ENCODE measurements around the gene HOXB2. TPM values are rescaled to one million over a fixed set of nuclear protein-coding genes. Genes with fewer than 3 reads are reported as not detected.

HOXB2 gene
- total and polyA plus RNA-seq, 2 of the 8 experiments (the other 6 are each of a cell fraction or from before 2014, with no cell fraction given): not detected

DNA sequence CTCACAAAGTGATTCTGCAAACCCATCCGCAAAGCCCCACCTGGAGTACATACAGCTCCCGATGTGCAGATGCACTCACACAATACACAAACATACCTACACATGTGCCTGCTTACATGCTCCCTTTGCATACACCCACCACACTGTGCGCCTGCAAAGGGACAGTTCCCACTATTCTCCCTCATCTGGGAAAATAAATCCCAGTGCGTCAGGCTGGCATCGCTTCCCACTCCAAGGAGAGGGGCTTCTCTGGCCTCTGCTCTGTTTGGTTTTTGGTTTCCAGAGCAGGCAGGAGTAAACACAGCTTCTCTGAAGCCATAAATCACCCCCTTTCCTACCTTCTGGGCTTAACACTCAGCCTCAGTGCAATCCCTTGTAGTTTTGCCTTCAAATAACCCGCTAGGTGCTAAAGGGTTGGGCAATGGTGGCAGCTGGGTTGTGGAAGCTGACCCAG is 18.5 kb upstream of the HOXB2 start:
- no peak overlapping the region for H3K23ac ChIP-seq (ENCODE audit: insufficient read length)
- peaks cover 0 to 8% (median 4%) of the 10 kb centered on the region in 4 experiments; a peak in 5 of 7 replicates for H3K4me1 ChIP-seq (replicated peaks in 1 of 4; ENCODE audit: control insufficient read depth in 3 of 4, insufficient read depth in 4 of 4, low read length in 3 of 4)
- H2BK12ac ChIP-seq (ENCODE audit: low read depth, low read length): peak overlapping the region; percentile 68; the same call in 1 of the 2 replicates
- H3K79me2 ChIP-seq (ENCODE audit: control insufficient read depth in 1 of 2, insufficient read depth in 2 of 2, low read length in 2 of 2): no peaks in the 10 kb centered on the region
- no peak overlapping the region for H3K4ac ChIP-seq (replicated peaks; ENCODE audit: insufficient read length, low read depth, low read length)
- no peaks in the 10 kb centered on the region for H3K79me1 ChIP-seq (ENCODE audit: low read depth, low read length)
- no peak overlapping the region for H2BK20ac ChIP-seq (ENCODE audit: low read length)
- no peak overlapping the region for H4K91ac ChIP-seq (replicated peaks; ENCODE audit: insufficient read length, low read length)
- H4K5ac ChIP-seq (ENCODE audit: insufficient read length, low read depth, low read length): no peak overlapping the region
- no peak overlapping the region for H3K27ac ChIP-seq (ENCODE audit: low read depth, low read length)
- no peak overlapping the region for H3K4me3 ChIP-seq (ENCODE audit: extremely low read depth in 1 of 4, insufficient read depth in 2 of 4, low read depth in 3 of 4, low read length in 4 of 4)
- 17% methylated on average over 6 of the region's 6 CpGs; no CpG with 5 or more reads in 1 of the 2 experiments for WGBS, 2 experiments (ENCODE audit: extremely low coverage in 1 of 2, insufficient coverage in 1 of 2, insufficient read length in 1 of 2, insufficient replicate concordance in 2 of 2, low coverage in 1 of 2, low lambda C conversion rate in 2 of 2, missing lambda C conversion rate in 1 of 2)
- no peak overlapping the region for H3K18ac ChIP-seq (ENCODE audit: extremely low read depth, low read length)
- no peak overlapping the region for H2BK120ac ChIP-seq (replicated peaks; ENCODE audit: low read depth, low read length)
- peak overlapping the region; percentile 2; the same call in 1 of the 2 replicates for H2AK5ac ChIP-seq (ENCODE audit: low read depth, low read length)
- H4K20me1 ChIP-seq (replicated peaks in 1 of 2; ENCODE audit: control insufficient read depth in 1 of 2, insufficient read depth in 2 of 2, low read length in 2 of 2): peaks cover under 1 to 37% of the 10 kb centered on the region in 2 experiments
- H3K36me3 ChIP-seq (ENCODE audit: control insufficient read depth in 2 of 4, insufficient read depth in 4 of 4, low read length in 3 of 4): peaks cover 0 to 5% (median 0%) of the 10 kb centered on the region in 4 experiments; a peak in 1 of 8 replicates
- FAIRE-seq (no peak), DNase-seq (ENCODE audit: low read depth in 1 of 2, low spot score in 2 of 2) (no peak)
- H3K4me2 ChIP-seq (ENCODE audit: insufficient read depth in 1 of 2, low read depth in 2 of 2, low read length in 2 of 2): no peak overlapping the region; a peak in 1 of 4 replicates
- H3K27me3 ChIP-seq (replicated peaks in 1 of 4; ENCODE audit: control insufficient read depth in 3 of 4, extremely low read depth in 1 of 4, insufficient read depth in 3 of 4, low read length in 3 of 4): peaks cover 99 to 100% (median 100%) of the 10 kb centered on the region in 4 experiments
- no peak overlapping the region for H3K14ac ChIP-seq (ENCODE audit: insufficient read length)
- H3K56ac ChIP-seq (replicated peaks; ENCODE audit: insufficient read length, low read depth, low read length): no peak overlapping the region
- CTCF ChIA-PET (ENCODE audit: partially characterized antibody): interaction anchor here (0.6 to 3.4 kb wide), 17 partner anchors 9 to 188 kb away, joined by 3 to 14 read pairs (median 3); partner anchors contain the start of genes HOXB5 and HOXB8
- H3K9ac ChIP-seq (replicated peaks in 1 of 4; ENCODE audit: extremely low read depth in 1 of 4, low read depth in 3 of 4, low read length in 3 of 4): no peak overlapping the region
- POLR2A ChIA-PET (ENCODE audit: partially characterized antibody): interaction anchor here (1.8 kb wide), 1 partner anchor 50 kb away, joined by 4 read pairs; no protein-coding TSS in a partner anchor
- H2AFZ ChIP-seq (ENCODE audit: low read length): no peak overlapping the region
- peak; percentile 98 for TF ChIP-seq SUZ12 (IDR thresholded peaks at IDR 0.05; ENCODE audit: low read length)
- TF ChIP-seq SP4 (IDR thresholded peaks at IDR 0.05; ENCODE audit: low read length): no peak
- TF ChIP-seq EZH2 (IDR thresholded peaks at IDR 0.05; ENCODE audit: low read depth, low read length, severe bottlenecking): peak; percentile 90
- TF ChIP-seq RBBP5 (IDR thresholded peaks at IDR 0.05; ENCODE audit: borderline replicate concordance, low read depth, low read length): no peak
- 0 out of 2 replicates have a peak, but pooled peaks have one; percentile 54 for TF ChIP-seq CBX8 (IDR thresholded peaks at IDR 0.05; ENCODE audit: borderline replicate concordance, low read depth, low read length)
- no peaks in the 10 kb centered on the region for H3K9me3 ChIP-seq (ENCODE audit: insufficient read depth in 2 of 2, low read depth in 1 of 2, low read length in 1 of 2)
- 0 out of 2 replicates have a peak overlapping the region, but pooled peaks have one; percentile 63 for H2BK15ac ChIP-seq (ENCODE audit: low read length)
- no peak overlapping the region for H2BK5ac ChIP-seq (ENCODE audit: low read depth, low read length)
- H4K8ac ChIP-seq (ENCODE audit: extremely low read depth, insufficient read depth, low read length): no peak overlapping the region
- H3K23me2 ChIP-seq (ENCODE audit: low read depth, low read length): peaks cover 4% of the 10 kb centered on the region; the same call in 1 of the 2 replicates
